Keratinocyte (primary cell): ENCODE data around the gene FAM53B. TPM values are rescaled to one million over a fixed set of nuclear protein-coding genes. Genes with fewer than 3 reads are reported as not detected.

ENCODE experiments used
- DNase-seq: peaks from one replicate; pipeline ENCODE4 v3.0.0-alpha.2; 2011; ENCODE audit warnings: low read depth, missing footprints, low spot score
- FAIRE-seq: peaks from 2 replicates; lab custom pipeline; 2011; peaks lifted over from hg19 to GRCh38; lab: Jason Lieb, UNC
- H2AFZ ChIP-seq: 2 replicates; pipeline ENCODE4 v1.6.0; 2012; ENCODE audit warnings: low read length, control low read depth, inconsistent platforms; ENCODE audit not compliant: control insufficient read depth
- H3K27ac ChIP-seq: 2 replicates; pipeline ENCODE4 v1.5.1; 2011; ENCODE audit warnings: low read length; ENCODE audit not compliant: control insufficient read depth, insufficient read depth
- H3K27me3 ChIP-seq: 3 replicates; pipeline ENCODE4 v1.6.0; 2011; ENCODE audit warnings: low read length; ENCODE audit not compliant: control insufficient read depth, insufficient read depth; ENCODE audit errors: extremely low read depth
- H3K36me3 ChIP-seq, 2 experiments: 2 replicates in 1 of 2; 3 replicates in 1 of 2; pipeline ENCODE4 v1.5.1; 2011; ENCODE audit warnings: low read length in 2 of 2, mild to moderate bottlenecking in 1 of 2; ENCODE audit not compliant: control insufficient read depth in 2 of 2, insufficient read depth in 2 of 2; ENCODE audit errors: extremely low read depth in 1 of 2
- H3K4me1 ChIP-seq: 3 replicates; pipeline ENCODE4 v1.5.1; 2011; ENCODE audit warnings: low read length; ENCODE audit not compliant: control insufficient read depth, insufficient read depth; ENCODE audit errors: extremely low read depth
- H3K4me2 ChIP-seq: 3 replicates; pipeline ENCODE4 v1.6.0; 2011; ENCODE audit warnings: low read depth, low read length; ENCODE audit not compliant: control insufficient read depth, insufficient read depth; ENCODE audit errors: extremely low read depth
- H3K4me3 ChIP-seq, 3 experiments: fragments of 200-600 bp in 1 of 3; sonication (generic) in 1 of 3; 2 replicates in 2 of 3; 3 replicates in 1 of 3; pipeline ENCODE4 v1.5.1; 2011 to 2016; ENCODE audit warnings: low read length in 3 of 3, mild to moderate bottlenecking in 3 of 3, control low read depth in 2 of 3, inconsistent platforms in 1 of 3, low read depth in 1 of 3, mixed read lengths in 1 of 3, mixed run types in 1 of 3, moderate library complexity in 1 of 3; ENCODE audit not compliant: control insufficient read depth in 2 of 3, insufficient read depth in 2 of 3; ENCODE audit errors: extremely low read depth in 1 of 3
- H3K79me2 ChIP-seq: 2 replicates; pipeline ENCODE4 v1.6.0; 2012; ENCODE audit warnings: low read length; ENCODE audit not compliant: control insufficient read depth, insufficient read depth
- H3K9ac ChIP-seq: 3 replicates; pipeline ENCODE4 v1.6.0; 2011; ENCODE audit warnings: low read length; ENCODE audit not compliant: control insufficient read depth, insufficient read depth; ENCODE audit errors: extremely low read depth
- H3K9me1 ChIP-seq: 3 replicates; pipeline ENCODE4 v1.6.0; 2011; ENCODE audit warnings: low read length; ENCODE audit not compliant: control insufficient read depth, insufficient read depth; ENCODE audit errors: extremely low read depth
- H3K9me3 ChIP-seq: 2 replicates; pipeline ENCODE4 v1.5.1; 2012; ENCODE audit warnings: low read depth, low read length; ENCODE audit not compliant: control insufficient read depth
- H4K20me1 ChIP-seq: 3 replicates; pipeline ENCODE4 v1.6.0; 2011; ENCODE audit warnings: low read length; ENCODE audit not compliant: control insufficient read depth, insufficient read depth; ENCODE audit errors: extremely low read depth
- EZH2 ChIP-seq: IDR thresholded peaks from one replicate; pipeline ENCODE4 v1.6.1; 2012; ENCODE audit warnings: inconsistent platforms, mild to moderate bottlenecking, low read length, moderate library complexity
- dilution Hi-C: fragments of 300-500 bp; cut with MboI; formaldehyde crosslinking; loops from one replicate; pipeline ENCODE4 v1.7.0; 2020; ENCODE audit warnings: low sequenced_read_pairs; ENCODE audit not compliant: extremely low pct_ligation_motif_present
- polyA plus RNA-seq, 5 experiments: library from polyadenylated mRNA; depleted of rRNA in 3 of 5; stranded (reverse) in 3 of 5; stranded (forward) in 1 of 5; unstranded in 1 of 5; fragments of >200 nt; gene quantifications; 1 replicate in 1 of 5; 2 replicates in 3 of 5; 3 replicates in 1 of 5; pipeline versions ENCODE4 v1.2.1 to v1.2.3, GENCODE V29; 2011 to 2012; ENCODE audit warnings: missing spikeins in 2 of 5, low read depth in 1 of 5, low replicate concordance in 1 of 5
- TF ChIP-seq, protein P1 (sequence below), 3 experiments: IDR thresholded peaks in 1 of 3; conservative IDR thresholded peaks in 1 of 3; optimal IDR thresholded peaks in 1 of 3; 2 replicates in 2 of 3; 3 replicates in 1 of 3; pipeline versions ENCODE3 to v1.5.1; 2011; ENCODE audit warnings: low read length in 3 of 3, mild to moderate bottlenecking in 3 of 3, moderate library complexity in 2 of 3, control low read depth in 1 of 3, inconsistent platforms in 1 of 3; ENCODE audit not compliant: insufficient read depth in 2 of 3; ENCODE audit errors: extremely low read depth in 1 of 3

Gene FAM53B
- polyA plus RNA-seq, 1 donor (not counting 4 experiments of a cell fraction or from before 2014, with no cell fraction given) = 8.6 TPM

DNA sequence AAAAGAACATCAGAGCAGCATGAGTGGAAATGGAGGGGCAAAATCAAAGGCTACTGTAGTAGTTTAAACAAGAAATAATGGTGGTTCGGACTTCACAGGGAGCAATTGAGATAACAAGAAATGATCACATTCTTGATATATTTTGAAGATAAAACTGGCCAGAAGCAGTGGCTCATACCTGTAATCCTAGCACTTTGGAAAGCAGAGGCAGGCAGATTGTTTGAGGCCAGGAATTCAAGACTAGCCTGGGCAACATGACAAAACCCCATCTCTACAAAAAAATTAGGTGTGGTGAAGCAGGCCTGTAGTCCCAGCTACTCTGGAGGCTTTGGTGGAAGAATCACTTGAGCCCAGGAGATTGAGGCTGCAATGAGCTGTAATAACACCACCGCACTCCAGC lies 24.6 kb upstream of the FAM53B start:
- Histone ChIP-seq H3K27ac (no peak overlapping the region), H3K9me3 (no peaks in the 10 kb centered on the region), H2AFZ (no peak overlapping the region), H3K9me1 (no peaks in the 10 kb centered on the region), H3K9ac (no peak overlapping the region), H4K20me1 (no peaks in the 10 kb centered on the region), H3K4me2 (no peak overlapping the region), H3K27me3 (no peaks in the 10 kb centered on the region), H3K36me3 (peaks cover 0 to 3% of the 10 kb centered on the region in 2 experiments), H3K79me2 (no peaks in the 10 kb centered on the region), H3K4me1 (no peaks in the 10 kb centered on the region), H3K4me3 (no peak overlapping the region)
- FAIRE-seq (no peak), DNase-seq (no peak)
- TF ChIP-seq EZH2 = no peak
- TF ChIP-seq, protein P1, sequence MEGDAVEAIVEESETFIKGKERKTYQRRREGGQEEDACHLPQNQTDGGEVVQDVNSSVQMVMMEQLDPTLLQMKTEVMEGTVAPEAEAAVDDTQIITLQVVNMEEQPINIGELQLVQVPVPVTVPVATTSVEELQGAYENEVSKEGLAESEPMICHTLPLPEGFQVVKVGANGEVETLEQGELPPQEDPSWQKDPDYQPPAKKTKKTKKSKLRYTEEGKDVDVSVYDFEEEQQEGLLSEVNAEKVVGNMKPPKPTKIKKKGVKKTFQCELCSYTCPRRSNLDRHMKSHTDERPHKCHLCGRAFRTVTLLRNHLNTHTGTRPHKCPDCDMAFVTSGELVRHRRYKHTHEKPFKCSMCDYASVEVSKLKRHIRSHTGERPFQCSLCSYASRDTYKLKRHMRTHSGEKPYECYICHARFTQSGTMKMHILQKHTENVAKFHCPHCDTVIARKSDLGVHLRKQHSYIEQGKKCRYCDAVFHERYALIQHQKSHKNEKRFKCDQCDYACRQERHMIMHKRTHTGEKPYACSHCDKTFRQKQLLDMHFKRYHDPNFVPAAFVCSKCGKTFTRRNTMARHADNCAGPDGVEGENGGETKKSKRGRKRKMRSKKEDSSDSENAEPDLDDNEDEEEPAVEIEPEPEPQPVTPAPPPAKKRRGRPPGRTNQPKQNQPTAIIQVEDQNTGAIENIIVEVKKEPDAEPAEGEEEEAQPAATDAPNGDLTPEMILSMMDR (optimal IDR thresholded peaks at IDR 0.05 in 1 of 3, IDR thresholded peaks at IDR 0.05 in 1 of 3, conservative IDR thresholded peaks at IDR 0.05 in 1 of 3; ENCODE audit: extremely low read depth in 1 of 3, insufficient read depth in 2 of 3, low read length in 3 of 3) = no peak
- dilution Hi-C loops = no loop called here

DNA sequence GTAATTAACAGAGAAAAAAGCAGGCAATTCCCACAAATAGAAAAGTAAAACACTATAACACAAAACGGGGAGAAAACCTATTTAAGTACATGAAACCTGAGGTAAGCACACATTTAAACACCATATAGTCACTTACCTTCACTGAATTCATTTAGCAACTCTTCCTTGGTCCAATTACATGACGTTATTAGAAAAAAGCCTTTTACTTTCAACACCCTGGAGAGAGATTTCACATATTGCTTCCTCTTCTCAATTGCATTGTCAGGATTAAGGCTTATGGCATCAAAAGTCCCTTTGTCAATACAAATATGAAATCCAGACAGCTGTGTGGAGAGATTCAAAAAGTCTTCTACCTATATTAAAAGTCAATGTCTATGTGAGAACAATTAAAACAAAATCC lies 21.1 kb upstream of the FAM53B start:
- dilution Hi-C loops = no loop called here
- no peak for DNase-seq
- Histone ChIP-seq H4K20me1 (no peaks in the 10 kb centered on the region), H3K9ac (no peak overlapping the region), H3K9me1 (no peaks in the 10 kb centered on the region), H3K27ac (no peak overlapping the region), H3K4me3 (no peak overlapping the region), H3K4me1 (no peaks in the 10 kb centered on the region), H2AFZ (no peak overlapping the region), H3K79me2 (no peaks in the 10 kb centered on the region), H3K27me3 (no peaks in the 10 kb centered on the region), H3K36me3 (peaks cover 0 to 4% of the 10 kb centered on the region in 2 experiments), H3K9me3 (no peaks in the 10 kb centered on the region), H3K4me2 (no peak overlapping the region)
- FAIRE-seq = no peak
- TF ChIP-seq, protein P1 (optimal IDR thresholded peaks at IDR 0.05 in 1 of 3, IDR thresholded peaks at IDR 0.05 in 1 of 3, conservative IDR thresholded peaks at IDR 0.05 in 1 of 3; ENCODE audit: extremely low read depth in 1 of 3, insufficient read depth in 2 of 3, low read length in 3 of 3) = no peak
- no peak for TF ChIP-seq EZH2
